HEK293 (cell line): ENCODE results near the gene NR3C2.
"Not testable (repeated sequence)": the region's sequence is repeated elsewhere in the genome, so short reads cannot be mapped to it uniquely, and the experiment has no call there.

Source experiments
- KLF10 ChIP-seq: fragments of 450-650 bp; IDR thresholded peaks from 2 replicates; pipeline ENCODE4 v1.5.1; 2018; ENCODE audit warnings: missing biosample characterization, mild to moderate bottlenecking, missing genetic modification characterization
- ZBTB21 ChIP-seq: fragments of 450-650 bp; formaldehyde crosslinking; IDR thresholded peaks from 2 replicates; pipeline ENCODE4 v1.5.1; 2017; ENCODE audit warnings: missing biosample characterization, missing genetic modification characterization
- ZNF558 ChIP-seq: fragments of 450-650 bp; formaldehyde crosslinking; IDR thresholded peaks from 2 replicates; pipeline ENCODE4 v1.5.1; 2016; ENCODE audit warnings: missing biosample characterization, missing genetic modification characterization
- ZNF610 ChIP-seq: fragments of 450-650 bp; formaldehyde crosslinking; IDR thresholded peaks from 2 replicates; pipeline ENCODE4 v1.5.1; 2016; ENCODE audit warnings: missing biosample characterization, missing genetic modification characterization, borderline replicate concordance
- ZSCAN30 ChIP-seq: fragments of 450-650 bp; IDR thresholded peaks from 2 replicates; pipeline ENCODE4 v1.5.1; 2018; ENCODE audit warnings: missing biosample characterization, mild to moderate bottlenecking, missing genetic modification characterization, moderate library complexity
- TF ChIP-seq, protein P1 (sequence below): fragments of 450-650 bp; formaldehyde crosslinking; IDR thresholded peaks from 2 replicates; pipeline ENCODE4 v1.5.1; 2016; ENCODE audit warnings: missing biosample characterization, missing genetic modification characterization
- TF ChIP-seq, protein P2 (sequence below): fragments of 450-650 bp; formaldehyde crosslinking; IDR thresholded peaks from 2 replicates; pipeline ENCODE4 v1.5.1; 2016; ENCODE audit warnings: missing biosample characterization, missing genetic modification characterization

DNA sequence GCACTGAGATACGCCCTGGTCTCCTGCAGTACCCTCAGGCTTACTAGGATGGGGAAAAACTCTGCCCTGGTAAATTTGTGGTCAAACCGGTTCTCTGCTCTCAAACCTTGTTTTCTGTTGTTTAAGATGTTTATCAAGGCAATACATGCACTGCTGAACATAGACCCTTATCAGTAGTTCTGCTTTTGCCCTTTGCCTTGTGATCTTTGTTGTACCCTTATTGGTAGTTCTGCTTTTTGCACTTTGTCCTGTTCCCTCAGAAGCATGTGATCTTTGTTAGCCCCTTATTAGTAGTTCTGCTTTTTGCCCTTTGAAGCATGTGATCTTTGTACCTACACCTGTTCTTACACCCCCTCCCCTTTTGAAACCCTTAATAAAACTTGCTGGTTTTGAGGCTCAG, 319.1 kb downstream of the NR3C2 start:
- TF ChIP-seq, protein P1, sequence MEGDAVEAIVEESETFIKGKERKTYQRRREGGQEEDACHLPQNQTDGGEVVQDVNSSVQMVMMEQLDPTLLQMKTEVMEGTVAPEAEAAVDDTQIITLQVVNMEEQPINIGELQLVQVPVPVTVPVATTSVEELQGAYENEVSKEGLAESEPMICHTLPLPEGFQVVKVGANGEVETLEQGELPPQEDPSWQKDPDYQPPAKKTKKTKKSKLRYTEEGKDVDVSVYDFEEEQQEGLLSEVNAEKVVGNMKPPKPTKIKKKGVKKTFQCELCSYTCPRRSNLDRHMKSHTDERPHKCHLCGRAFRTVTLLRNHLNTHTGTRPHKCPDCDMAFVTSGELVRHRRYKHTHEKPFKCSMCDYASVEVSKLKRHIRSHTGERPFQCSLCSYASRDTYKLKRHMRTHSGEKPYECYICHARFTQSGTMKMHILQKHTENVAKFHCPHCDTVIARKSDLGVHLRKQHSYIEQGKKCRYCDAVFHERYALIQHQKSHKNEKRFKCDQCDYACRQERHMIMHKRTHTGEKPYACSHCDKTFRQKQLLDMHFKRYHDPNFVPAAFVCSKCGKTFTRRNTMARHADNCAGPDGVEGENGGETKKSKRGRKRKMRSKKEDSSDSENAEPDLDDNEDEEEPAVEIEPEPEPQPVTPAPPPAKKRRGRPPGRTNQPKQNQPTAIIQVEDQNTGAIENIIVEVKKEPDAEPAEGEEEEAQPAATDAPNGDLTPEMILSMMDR (tag by site-specific recombination): not testable (repeated sequence)
- not testable (repeated sequence) for TF ChIP-seq ZSCAN30, ZBTB21, ZNF558, KLF10, ZNF610 (tag by site-specific recombination)
- TF ChIP-seq, protein P2, sequence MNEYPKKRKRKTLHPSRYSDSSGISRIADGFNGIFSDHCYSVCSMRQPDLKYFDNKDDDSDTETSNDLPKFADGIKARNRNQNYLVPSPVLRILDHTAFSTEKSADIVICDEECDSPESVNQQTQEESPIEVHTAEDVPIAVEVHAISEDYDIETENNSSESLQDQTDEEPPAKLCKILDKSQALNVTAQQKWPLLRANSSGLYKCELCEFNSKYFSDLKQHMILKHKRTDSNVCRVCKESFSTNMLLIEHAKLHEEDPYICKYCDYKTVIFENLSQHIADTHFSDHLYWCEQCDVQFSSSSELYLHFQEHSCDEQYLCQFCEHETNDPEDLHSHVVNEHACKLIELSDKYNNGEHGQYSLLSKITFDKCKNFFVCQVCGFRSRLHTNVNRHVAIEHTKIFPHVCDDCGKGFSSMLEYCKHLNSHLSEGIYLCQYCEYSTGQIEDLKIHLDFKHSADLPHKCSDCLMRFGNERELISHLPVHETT (tag by site-specific recombination): not testable (repeated sequence)
